ENCODE measurements around the gene GPR146. TPM values are rescaled to one million over a fixed set of nuclear protein-coding genes. Genes with fewer than 3 reads are reported as not detected.

Gene GPR146
- total and polyA plus RNA-seq, 2 of the 8 experiments (the other 6 are each of a cell fraction or from before 2014, with no cell fraction given): 1.8 to 2.7 TPM

DNA sequence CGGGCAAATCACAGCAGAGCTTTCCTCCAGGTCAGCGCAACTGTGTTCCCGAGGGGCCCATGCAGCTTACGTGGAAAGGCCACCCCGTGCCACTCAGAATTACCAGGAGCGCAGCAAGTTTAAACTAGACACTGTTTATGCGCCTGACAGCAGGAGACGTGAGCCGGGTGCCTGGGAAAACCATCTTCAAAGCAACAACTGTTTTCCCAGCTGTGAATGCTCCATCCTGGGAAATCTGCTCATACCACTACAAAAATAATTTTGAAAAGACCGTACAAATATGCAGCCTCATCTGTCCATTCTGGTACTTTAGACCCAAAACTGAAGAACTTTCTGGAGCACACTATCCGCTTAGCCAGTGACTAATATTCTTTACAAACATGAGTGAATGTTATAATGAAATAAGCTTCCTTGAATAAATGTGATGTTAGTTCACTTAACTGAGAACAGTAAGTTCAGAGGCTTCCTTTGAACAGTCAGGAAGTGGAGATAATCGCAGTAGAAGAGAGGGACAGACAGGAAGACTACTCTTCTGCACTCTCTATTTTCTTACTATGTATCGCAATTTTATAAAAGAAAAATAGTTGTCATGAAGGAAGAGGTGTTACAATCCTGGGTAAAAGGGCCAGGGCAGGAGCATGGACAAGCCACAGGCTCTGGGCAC lies 60.3 kb downstream of the GPR146 start (continued):
- TF ChIP-seq, protein P1, sequence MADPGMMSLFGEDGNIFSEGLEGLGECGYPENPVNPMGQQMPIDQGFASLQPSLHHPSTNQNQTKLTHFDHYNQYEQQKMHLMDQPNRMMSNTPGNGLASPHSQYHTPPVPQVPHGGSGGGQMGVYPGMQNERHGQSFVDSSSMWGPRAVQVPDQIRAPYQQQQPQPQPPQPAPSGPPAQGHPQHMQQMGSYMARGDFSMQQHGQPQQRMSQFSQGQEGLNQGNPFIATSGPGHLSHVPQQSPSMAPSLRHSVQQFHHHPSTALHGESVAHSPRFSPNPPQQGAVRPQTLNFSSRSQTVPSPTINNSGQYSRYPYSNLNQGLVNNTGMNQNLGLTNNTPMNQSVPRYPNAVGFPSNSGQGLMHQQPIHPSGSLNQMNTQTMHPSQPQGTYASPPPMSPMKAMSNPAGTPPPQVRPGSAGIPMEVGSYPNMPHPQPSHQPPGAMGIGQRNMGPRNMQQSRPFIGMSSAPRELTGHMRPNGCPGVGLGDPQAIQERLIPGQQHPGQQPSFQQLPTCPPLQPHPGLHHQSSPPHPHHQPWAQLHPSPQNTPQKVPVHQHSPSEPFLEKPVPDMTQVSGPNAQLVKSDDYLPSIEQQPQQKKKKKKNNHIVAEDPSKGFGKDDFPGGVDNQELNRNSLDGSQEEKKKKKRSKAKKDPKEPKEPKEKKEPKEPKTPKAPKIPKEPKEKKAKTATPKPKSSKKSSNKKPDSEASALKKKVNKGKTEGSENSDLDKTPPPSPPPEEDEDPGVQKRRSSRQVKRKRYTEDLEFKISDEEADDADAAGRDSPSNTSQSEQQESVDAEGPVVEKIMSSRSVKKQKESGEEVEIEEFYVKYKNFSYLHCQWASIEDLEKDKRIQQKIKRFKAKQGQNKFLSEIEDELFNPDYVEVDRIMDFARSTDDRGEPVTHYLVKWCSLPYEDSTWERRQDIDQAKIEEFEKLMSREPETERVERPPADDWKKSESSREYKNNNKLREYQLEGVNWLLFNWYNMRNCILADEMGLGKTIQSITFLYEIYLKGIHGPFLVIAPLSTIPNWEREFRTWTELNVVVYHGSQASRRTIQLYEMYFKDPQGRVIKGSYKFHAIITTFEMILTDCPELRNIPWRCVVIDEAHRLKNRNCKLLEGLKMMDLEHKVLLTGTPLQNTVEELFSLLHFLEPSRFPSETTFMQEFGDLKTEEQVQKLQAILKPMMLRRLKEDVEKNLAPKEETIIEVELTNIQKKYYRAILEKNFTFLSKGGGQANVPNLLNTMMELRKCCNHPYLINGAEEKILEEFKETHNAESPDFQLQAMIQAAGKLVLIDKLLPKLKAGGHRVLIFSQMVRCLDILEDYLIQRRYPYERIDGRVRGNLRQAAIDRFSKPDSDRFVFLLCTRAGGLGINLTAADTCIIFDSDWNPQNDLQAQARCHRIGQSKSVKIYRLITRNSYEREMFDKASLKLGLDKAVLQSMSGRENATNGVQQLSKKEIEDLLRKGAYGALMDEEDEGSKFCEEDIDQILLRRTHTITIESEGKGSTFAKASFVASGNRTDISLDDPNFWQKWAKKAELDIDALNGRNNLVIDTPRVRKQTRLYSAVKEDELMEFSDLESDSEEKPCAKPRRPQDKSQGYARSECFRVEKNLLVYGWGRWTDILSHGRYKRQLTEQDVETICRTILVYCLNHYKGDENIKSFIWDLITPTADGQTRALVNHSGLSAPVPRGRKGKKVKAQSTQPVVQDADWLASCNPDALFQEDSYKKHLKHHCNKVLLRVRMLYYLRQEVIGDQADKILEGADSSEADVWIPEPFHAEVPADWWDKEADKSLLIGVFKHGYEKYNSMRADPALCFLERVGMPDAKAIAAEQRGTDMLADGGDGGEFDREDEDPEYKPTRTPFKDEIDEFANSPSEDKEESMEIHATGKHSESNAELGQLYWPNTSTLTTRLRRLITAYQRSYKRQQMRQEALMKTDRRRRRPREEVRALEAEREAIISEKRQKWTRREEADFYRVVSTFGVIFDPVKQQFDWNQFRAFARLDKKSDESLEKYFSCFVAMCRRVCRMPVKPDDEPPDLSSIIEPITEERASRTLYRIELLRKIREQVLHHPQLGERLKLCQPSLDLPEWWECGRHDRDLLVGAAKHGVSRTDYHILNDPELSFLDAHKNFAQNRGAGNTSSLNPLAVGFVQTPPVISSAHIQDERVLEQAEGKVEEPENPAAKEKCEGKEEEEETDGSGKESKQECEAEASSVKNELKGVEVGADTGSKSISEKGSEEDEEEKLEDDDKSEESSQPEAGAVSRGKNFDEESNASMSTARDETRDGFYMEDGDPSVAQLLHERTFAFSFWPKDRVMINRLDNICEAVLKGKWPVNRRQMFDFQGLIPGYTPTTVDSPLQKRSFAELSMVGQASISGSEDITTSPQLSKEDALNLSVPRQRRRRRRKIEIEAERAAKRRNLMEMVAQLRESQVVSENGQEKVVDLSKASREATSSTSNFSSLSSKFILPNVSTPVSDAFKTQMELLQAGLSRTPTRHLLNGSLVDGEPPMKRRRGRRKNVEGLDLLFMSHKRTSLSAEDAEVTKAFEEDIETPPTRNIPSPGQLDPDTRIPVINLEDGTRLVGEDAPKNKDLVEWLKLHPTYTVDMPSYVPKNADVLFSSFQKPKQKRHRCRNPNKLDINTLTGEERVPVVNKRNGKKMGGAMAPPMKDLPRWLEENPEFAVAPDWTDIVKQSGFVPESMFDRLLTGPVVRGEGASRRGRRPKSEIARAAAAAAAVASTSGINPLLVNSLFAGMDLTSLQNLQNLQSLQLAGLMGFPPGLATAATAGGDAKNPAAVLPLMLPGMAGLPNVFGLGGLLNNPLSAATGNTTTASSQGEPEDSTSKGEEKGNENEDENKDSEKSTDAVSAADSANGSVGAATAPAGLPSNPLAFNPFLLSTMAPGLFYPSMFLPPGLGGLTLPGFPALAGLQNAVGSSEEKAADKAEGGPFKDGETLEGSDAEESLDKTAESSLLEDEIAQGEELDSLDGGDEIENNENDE (IDR thresholded peaks at IDR 0.05; ENCODE audit: insufficient replicate concordance, low read length): no peak
- TF ChIP-seq, protein P2, sequence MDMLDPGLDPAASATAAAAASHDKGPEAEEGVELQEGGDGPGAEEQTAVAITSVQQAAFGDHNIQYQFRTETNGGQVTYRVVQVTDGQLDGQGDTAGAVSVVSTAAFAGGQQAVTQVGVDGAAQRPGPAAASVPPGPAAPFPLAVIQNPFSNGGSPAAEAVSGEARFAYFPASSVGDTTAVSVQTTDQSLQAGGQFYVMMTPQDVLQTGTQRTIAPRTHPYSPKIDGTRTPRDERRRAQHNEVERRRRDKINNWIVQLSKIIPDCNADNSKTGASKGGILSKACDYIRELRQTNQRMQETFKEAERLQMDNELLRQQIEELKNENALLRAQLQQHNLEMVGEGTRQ (IDR thresholded peaks at IDR 0.05; ENCODE audit: low read length): no peak
- TF ChIP-seq JUN (IDR thresholded peaks at IDR 0.05; ENCODE audit: low read depth, low read length): no peak
- no peak for TF ChIP-seq RFX5 (IDR thresholded peaks at IDR 0.05; ENCODE audit: borderline replicate concordance, low read depth, low read length)
- TF ChIP-seq, protein P3, sequence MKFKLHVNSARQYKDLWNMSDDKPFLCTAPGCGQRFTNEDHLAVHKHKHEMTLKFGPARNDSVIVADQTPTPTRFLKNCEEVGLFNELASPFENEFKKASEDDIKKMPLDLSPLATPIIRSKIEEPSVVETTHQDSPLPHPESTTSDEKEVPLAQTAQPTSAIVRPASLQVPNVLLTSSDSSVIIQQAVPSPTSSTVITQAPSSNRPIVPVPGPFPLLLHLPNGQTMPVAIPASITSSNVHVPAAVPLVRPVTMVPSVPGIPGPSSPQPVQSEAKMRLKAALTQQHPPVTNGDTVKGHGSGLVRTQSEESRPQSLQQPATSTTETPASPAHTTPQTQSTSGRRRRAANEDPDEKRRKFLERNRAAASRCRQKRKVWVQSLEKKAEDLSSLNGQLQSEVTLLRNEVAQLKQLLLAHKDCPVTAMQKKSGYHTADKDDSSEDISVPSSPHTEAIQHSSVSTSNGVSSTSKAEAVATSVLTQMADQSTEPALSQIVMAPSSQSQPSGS (IDR thresholded peaks at IDR 0.05; ENCODE audit: low read length): no peak
- no peak for TF ChIP-seq NRF1 (IDR thresholded peaks at IDR 0.05; ENCODE audit: low read depth, low read length)
- TF ChIP-seq CHD1 (IDR thresholded peaks at IDR 0.05; ENCODE audit: low read depth, low read length): no peak

Measured in H1 (cell line).